WTC11 (cell line): ENCODE measurements around the gene MRPS27.

Experiments
- ATF2 ChIP-seq: sonication (generic); formaldehyde crosslinking; IDR thresholded peaks from 2 replicates; pipeline ENCODE4 v1.8.1; 2022; ENCODE audit warnings: low read depth, missing genetic modification reagents, borderline replicate concordance
- ATF3 ChIP-seq: sonication (generic); formaldehyde crosslinking; conservative IDR thresholded peaks from 2 replicates; pipeline ENCODE4 v1.8.1; 2022; ENCODE audit warnings: mild to moderate bottlenecking, missing genetic modification reagents
- CREB1 ChIP-seq: sonication (generic); formaldehyde crosslinking; IDR thresholded peaks from 2 replicates; pipeline ENCODE4 v1.8.0; 2023; ENCODE audit warnings: mild to moderate bottlenecking, missing genetic modification reagents
- ESRRA ChIP-seq: sonication (generic); formaldehyde crosslinking; IDR thresholded peaks from 2 replicates; pipeline ENCODE4 v1.8.1; 2022; ENCODE audit warnings: mild to moderate bottlenecking, missing genetic modification reagents, borderline replicate concordance
- KAT7 ChIP-seq: sonication (generic); formaldehyde crosslinking; IDR thresholded peaks from 2 replicates; pipeline ENCODE4 v1.8.1; 2023; ENCODE audit warnings: missing genetic modification reagents, mild to moderate bottlenecking, borderline replicate concordance
- SMAD3 ChIP-seq: sonication (generic); formaldehyde crosslinking; IDR thresholded peaks from 2 replicates; pipeline ENCODE4 v1.8.0; 2022; ENCODE audit warnings: missing genetic modification reagents, mild to moderate bottlenecking, borderline replicate concordance
- TEAD1 ChIP-seq: sonication (generic); formaldehyde crosslinking; IDR thresholded peaks from 2 replicates; pipeline ENCODE4 v1.8.0; 2022; ENCODE audit warnings: mild to moderate bottlenecking, missing genetic modification reagents
- TP53 ChIP-seq: sonication (generic); formaldehyde crosslinking; IDR thresholded peaks from 2 replicates; pipeline ENCODE4 v1.8.1; 2023; ENCODE audit warnings: mild to moderate bottlenecking, missing genetic modification reagents
- ZBTB21 ChIP-seq: sonication (generic); formaldehyde crosslinking; IDR thresholded peaks from 2 replicates; pipeline ENCODE4 v1.8.1; 2023; ENCODE audit warnings: mild to moderate bottlenecking, missing genetic modification reagents, borderline replicate concordance
- ZNF263 ChIP-seq: sonication (generic); formaldehyde crosslinking; IDR thresholded peaks from 2 replicates; pipeline ENCODE4 v1.8.1; 2022; ENCODE audit warnings: low read depth, mild to moderate bottlenecking, moderate library complexity, missing genetic modification reagents
- ZNF425 ChIP-seq: fragments of 250-450 bp; sonication (Bioruptor Pico); conservative IDR thresholded peaks from 2 replicates; pipeline ENCODE4 v1.9.0; 2021; ENCODE audit warnings: mild to moderate bottlenecking
- TF ChIP-seq, protein P1 (sequence below): fragments of 200-600 bp; IDR thresholded peaks from 2 replicates; pipeline ENCODE4 v1.8.0; 2022; ENCODE audit warnings: antibody characterized with exemption
- TF ChIP-seq, protein P2 (sequence below): sonication (generic); formaldehyde crosslinking; IDR thresholded peaks from 2 replicates; pipeline ENCODE4 v1.8.1; 2022; ENCODE audit warnings: missing genetic modification reagents, borderline replicate concordance

- TF ChIP-seq, protein P1, sequence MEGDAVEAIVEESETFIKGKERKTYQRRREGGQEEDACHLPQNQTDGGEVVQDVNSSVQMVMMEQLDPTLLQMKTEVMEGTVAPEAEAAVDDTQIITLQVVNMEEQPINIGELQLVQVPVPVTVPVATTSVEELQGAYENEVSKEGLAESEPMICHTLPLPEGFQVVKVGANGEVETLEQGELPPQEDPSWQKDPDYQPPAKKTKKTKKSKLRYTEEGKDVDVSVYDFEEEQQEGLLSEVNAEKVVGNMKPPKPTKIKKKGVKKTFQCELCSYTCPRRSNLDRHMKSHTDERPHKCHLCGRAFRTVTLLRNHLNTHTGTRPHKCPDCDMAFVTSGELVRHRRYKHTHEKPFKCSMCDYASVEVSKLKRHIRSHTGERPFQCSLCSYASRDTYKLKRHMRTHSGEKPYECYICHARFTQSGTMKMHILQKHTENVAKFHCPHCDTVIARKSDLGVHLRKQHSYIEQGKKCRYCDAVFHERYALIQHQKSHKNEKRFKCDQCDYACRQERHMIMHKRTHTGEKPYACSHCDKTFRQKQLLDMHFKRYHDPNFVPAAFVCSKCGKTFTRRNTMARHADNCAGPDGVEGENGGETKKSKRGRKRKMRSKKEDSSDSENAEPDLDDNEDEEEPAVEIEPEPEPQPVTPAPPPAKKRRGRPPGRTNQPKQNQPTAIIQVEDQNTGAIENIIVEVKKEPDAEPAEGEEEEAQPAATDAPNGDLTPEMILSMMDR, result no peak
- TF ChIP-seq SMAD3 (CRISPR knock-in tag), result no peak
- no peak for TF ChIP-seq TEAD1
- no peak for TF ChIP-seq ATF3 (CRISPR knock-in tag)
- TF ChIP-seq ESRRA (CRISPR knock-in tag), result no peak
- TF ChIP-seq CREB1 (CRISPR knock-in tag), result no peak
- TF ChIP-seq TP53 (CRISPR knock-in tag), result no peak
- TF ChIP-seq ZNF263 (CRISPR knock-in tag), result no peak
- TF ChIP-seq ZNF425, result no peak
- TF ChIP-seq ATF2 (CRISPR knock-in tag), result no peak
- no peak for TF ChIP-seq ZBTB21 (CRISPR knock-in tag)
- TF ChIP-seq KAT7, result no peak
- TF ChIP-seq, protein P2, sequence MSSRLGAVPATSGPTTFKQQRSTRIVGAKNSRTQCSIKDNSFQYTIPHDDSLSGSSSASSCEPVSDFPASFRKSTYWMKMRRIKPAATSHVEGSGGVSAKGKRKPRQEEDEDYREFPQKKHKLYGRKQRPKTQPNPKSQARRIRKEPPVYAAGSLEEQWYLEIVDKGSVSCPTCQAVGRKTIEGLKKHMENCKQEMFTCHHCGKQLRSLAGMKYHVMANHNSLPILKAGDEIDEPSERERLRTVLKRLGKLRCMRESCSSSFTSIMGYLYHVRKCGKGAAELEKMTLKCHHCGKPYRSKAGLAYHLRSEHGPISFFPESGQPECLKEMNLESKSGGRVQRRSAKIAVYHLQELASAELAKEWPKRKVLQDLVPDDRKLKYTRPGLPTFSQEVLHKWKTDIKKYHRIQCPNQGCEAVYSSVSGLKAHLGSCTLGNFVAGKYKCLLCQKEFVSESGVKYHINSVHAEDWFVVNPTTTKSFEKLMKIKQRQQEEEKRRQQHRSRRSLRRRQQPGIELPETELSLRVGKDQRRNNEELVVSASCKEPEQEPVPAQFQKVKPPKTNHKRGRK (CRISPR knock-in tag), result no peak
Observed at GRCh38 chr5:72246954-72247442, 73.0 kb downstream of the MRPS27 start.
